HepG2 (cell line): ENCODE data around the gene WSB1. TPM values are rescaled to one million over a fixed set of nuclear protein-coding genes. Genes with fewer than 3 reads are reported as not detected.

Experiments used
- CBX1 ChIP-seq: IDR thresholded peaks from one replicate; pipeline ENCODE4 v1.6.1; 2016; ENCODE audit warnings: antibody characterized with exemption, low read depth
- ISX ChIP-seq: sonication (generic); formaldehyde crosslinking; conservative IDR thresholded peaks from 2 replicates; pipeline ENCODE4 v1.5.0; 2020; ENCODE audit warnings: missing genetic modification reagents
- JUND ChIP-seq: sonication (generic); formaldehyde crosslinking; IDR thresholded peaks from 2 replicates; pipeline ENCODE4 v1.8.0; 2022; ENCODE audit warnings: mild to moderate bottlenecking, missing genetic modification reagents
- MYC ChIP-seq: sonication (generic); formaldehyde crosslinking; IDR thresholded peaks from 2 replicates; pipeline ENCODE4 v1.9.0; 2021; ENCODE audit warnings: missing genetic modification reagents, borderline replicate concordance
- PHF20 ChIP-seq: sonication (generic); formaldehyde crosslinking; IDR thresholded peaks from 2 replicates; pipeline ENCODE4 v1.5.0; 2020; ENCODE audit warnings: mild to moderate bottlenecking, missing genetic modification reagents
- PHF8 ChIP-seq: sonication (generic); formaldehyde crosslinking; IDR thresholded peaks from 2 replicates; pipeline ENCODE4 v1.5.0; 2020; ENCODE audit warnings: missing genetic modification reagents
- SETDB1 ChIP-seq: sonication (generic); formaldehyde crosslinking; IDR thresholded peaks from 2 replicates; pipeline ENCODE4 v1.5.1; 2020; ENCODE audit warnings: missing genetic modification reagents, mild to moderate bottlenecking, borderline replicate concordance
- SMARCE1 ChIP-seq: fragments of 450-650 bp; IDR thresholded peaks from 2 replicates; pipeline ENCODE4 v1.6.1; 2017; ENCODE audit warnings: borderline replicate concordance
- SPEN ChIP-seq: sonication (generic); formaldehyde crosslinking; IDR thresholded peaks from 2 replicates; pipeline ENCODE4 v1.5.1; 2020; ENCODE audit warnings: low read depth, mild to moderate bottlenecking, missing genetic modification reagents
- ZNF17 ChIP-seq: sonication (generic); formaldehyde crosslinking; IDR thresholded peaks from 2 replicates; pipeline ENCODE4 v1.5.0; 2020; ENCODE audit warnings: mild to moderate bottlenecking, missing genetic modification reagents
- ZNF20 ChIP-seq: sonication (generic); formaldehyde crosslinking; IDR thresholded peaks from 2 replicates; pipeline ENCODE4 v1.4.0; 2020; ENCODE audit warnings: mild to moderate bottlenecking, moderate library complexity, missing genetic modification reagents
- ZNF644 ChIP-seq: IDR thresholded peaks from 2 replicates; pipeline ENCODE4 v1.6.1; 2016; ENCODE audit warnings: low read depth
- ZNF75D ChIP-seq: sonication (generic); formaldehyde crosslinking; IDR thresholded peaks from 2 replicates; pipeline ENCODE4 v1.8.1; 2023; ENCODE audit warnings: missing genetic modification reagents, mild to moderate bottlenecking, borderline replicate concordance
- polyA plus RNA-seq, 8 experiments: library from polyadenylated mRNA; depleted of rRNA in 3 of 8; stranded (reverse) in 7 of 8; unstranded in 1 of 8; fragments of >200 nt; fragmentation: Illumina TruSeq in 4 of 8; extraction: Trizol in 4 of 8; gene quantifications; 2 replicates each; pipeline versions ENCODE4 v1.2.1 to v1.2.3, GENCODE V29; 2011 to 2016; ENCODE audit warnings: low read depth in 4 of 8, missing spikeins in 1 of 8, mixed read lengths in 1 of 8; ENCODE audit not compliant: insufficient read depth in 1 of 8
- total RNA-seq, 5 experiments: library from RNA; depleted of rRNA; stranded (reverse); fragments of >200 nt; fragmentation: Illumina TruSeq; extraction: Trizol; gene quantifications; 2 replicates each; pipeline ENCODE4 v1.2.3, GENCODE V29; 2016; ENCODE audit warnings: low read depth in 1 of 5
- TF ChIP-seq, protein P1 (sequence below), 2 experiments: fragments of 450-650 bp in 1 of 2; sonication (generic) in 1 of 2; formaldehyde crosslinking in 1 of 2; IDR thresholded peaks; 2 replicates each; pipeline versions ENCODE4 v1.6.1 to v1.8.0; 2016 to 2022; ENCODE audit warnings: antibody characterized with exemption in 1 of 2, mild to moderate bottlenecking in 1 of 2, missing genetic modification reagents in 1 of 2
- TF ChIP-seq, protein P2 (sequence below): sonication (generic); formaldehyde crosslinking; IDR thresholded peaks from 2 replicates; pipeline ENCODE4 v1.9.0; 2021; ENCODE audit warnings: missing genetic modification reagents, mild to moderate bottlenecking, borderline replicate concordance
- TF ChIP-seq, protein P3 (sequence below): sonication (generic); formaldehyde crosslinking; IDR thresholded peaks from 2 replicates; pipeline ENCODE4 v1.5.0; 2020; ENCODE audit warnings: mild to moderate bottlenecking, missing genetic modification reagents, moderate library complexity

WSB1 gene
- total and polyA plus RNA-seq, 2 of the 13 experiments (the other 11 are each of a cell fraction or from before 2014, with no cell fraction given), result 81.3 to 294 TPM

DNA sequence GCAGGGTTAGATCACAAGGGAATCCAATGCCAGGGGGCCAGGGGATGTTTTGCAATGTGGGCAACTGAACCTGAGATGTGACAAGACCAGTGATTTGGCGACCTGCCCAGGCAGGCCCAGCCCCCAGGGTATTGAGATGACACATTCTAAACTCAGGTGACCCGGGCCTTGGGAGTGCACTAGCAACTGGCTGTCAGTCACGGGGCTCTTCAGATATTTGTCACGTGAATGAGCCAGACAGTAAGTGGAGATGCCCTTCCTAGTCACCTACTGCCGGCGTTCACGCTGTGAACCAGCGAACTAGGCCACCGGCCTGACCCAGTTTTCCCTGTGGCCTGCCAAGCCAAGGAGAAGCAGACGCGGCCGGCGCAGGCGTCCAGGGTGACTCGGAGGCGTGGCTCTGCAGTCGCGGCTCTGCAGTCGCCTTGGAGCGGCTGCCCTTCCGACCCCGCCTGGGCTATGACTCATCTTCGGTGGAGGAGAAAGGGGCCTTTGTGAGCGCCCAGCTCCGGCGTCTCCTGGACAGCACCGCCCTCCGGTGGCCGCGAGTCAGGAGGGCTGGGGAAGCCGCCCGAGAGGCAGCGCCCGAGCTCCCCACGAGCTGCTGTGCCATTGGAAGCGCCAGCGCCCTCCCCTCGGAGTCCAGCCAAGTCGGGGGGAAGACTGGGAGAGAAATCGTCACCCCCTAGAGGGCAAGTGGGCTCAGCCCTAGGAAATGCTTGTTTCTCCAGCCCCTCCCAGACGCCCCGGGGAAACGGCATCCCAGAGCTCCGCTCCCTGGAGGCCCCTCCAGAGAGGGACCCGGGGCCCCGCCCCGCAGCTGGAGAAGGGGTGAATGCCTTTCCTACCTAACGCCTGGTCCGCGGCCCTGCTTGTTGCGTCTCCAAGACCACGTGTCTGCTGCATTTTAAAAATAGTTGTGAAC, 38.8 kb downstream of the WSB1 start (continued):
- TF ChIP-seq, protein P1, sequence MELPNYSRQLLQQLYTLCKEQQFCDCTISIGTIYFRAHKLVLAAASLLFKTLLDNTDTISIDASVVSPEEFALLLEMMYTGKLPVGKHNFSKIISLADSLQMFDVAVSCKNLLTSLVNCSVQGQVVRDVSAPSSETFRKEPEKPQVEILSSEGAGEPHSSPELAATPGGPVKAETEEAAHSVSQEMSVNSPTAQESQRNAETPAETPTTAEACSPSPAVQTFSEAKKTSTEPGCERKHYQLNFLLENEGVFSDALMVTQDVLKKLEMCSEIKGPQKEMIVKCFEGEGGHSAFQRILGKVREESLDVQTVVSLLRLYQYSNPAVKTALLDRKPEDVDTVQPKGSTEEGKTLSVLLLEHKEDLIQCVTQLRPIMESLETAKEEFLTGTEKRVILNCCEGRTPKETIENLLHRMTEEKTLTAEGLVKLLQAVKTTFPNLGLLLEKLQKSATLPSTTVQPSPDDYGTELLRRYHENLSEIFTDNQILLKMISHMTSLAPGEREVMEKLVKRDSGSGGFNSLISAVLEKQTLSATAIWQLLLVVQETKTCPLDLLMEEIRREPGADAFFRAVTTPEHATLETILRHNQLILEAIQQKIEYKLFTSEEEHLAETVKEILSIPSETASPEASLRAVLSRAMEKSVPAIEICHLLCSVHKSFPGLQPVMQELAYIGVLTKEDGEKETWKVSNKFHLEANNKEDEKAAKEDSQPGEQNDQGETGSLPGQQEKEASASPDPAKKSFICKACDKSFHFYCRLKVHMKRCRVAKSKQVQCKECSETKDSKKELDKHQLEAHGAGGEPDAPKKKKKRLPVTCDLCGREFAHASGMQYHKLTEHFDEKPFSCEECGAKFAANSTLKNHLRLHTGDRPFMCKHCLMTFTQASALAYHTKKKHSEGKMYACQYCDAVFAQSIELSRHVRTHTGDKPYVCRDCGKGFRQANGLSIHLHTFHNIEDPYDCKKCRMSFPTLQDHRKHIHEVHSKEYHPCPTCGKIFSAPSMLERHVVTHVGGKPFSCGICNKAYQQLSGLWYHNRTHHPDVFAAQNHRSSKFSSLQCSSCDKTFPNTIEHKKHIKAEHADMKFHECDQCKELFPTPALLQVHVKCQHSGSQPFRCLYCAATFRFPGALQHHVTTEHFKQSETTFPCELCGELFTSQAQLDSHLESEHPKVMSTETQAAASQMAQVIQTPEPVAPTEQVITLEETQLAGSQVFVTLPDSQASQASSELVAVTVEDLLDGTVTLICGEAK (IDR thresholded peaks at IDR 0.05), result no peak
- TF ChIP-seq, protein P1 (CRISPR knock-in tag; IDR thresholded peaks at IDR 0.05), result peak; percentile 69; the same call in 1 of the 2 replicates
- no peak for TF ChIP-seq ZNF644 (CRISPR knock-in tag)
- TF ChIP-seq CBX1, result peak; percentile 43
- no peak for TF ChIP-seq SETDB1 (CRISPR knock-in tag)
- peak; percentile 66 for TF ChIP-seq SPEN (CRISPR knock-in tag)
- peak; percentile 99 for TF ChIP-seq JUND (CRISPR knock-in tag)
- 0 out of 2 replicates have a peak, but pooled peaks have one; percentile 38 for TF ChIP-seq ZNF20 (CRISPR knock-in tag)
- TF ChIP-seq, protein P2, sequence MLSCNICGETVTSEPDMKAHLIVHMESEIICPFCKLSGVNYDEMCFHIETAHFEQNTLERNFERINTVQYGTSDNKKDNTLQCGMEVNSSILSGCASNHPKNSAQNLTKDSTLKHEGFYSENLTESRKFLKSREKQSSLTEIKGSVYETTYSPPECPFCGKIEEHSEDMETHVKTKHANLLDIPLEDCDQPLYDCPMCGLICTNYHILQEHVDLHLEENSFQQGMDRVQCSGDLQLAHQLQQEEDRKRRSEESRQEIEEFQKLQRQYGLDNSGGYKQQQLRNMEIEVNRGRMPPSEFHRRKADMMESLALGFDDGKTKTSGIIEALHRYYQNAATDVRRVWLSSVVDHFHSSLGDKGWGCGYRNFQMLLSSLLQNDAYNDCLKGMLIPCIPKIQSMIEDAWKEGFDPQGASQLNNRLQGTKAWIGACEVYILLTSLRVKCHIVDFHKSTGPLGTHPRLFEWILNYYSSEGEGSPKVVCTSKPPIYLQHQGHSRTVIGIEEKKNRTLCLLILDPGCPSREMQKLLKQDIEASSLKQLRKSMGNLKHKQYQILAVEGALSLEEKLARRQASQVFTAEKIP (CRISPR knock-in tag), result no peak
- no peak for TF ChIP-seq ZNF17 (CRISPR knock-in tag)
- TF ChIP-seq, protein P3, sequence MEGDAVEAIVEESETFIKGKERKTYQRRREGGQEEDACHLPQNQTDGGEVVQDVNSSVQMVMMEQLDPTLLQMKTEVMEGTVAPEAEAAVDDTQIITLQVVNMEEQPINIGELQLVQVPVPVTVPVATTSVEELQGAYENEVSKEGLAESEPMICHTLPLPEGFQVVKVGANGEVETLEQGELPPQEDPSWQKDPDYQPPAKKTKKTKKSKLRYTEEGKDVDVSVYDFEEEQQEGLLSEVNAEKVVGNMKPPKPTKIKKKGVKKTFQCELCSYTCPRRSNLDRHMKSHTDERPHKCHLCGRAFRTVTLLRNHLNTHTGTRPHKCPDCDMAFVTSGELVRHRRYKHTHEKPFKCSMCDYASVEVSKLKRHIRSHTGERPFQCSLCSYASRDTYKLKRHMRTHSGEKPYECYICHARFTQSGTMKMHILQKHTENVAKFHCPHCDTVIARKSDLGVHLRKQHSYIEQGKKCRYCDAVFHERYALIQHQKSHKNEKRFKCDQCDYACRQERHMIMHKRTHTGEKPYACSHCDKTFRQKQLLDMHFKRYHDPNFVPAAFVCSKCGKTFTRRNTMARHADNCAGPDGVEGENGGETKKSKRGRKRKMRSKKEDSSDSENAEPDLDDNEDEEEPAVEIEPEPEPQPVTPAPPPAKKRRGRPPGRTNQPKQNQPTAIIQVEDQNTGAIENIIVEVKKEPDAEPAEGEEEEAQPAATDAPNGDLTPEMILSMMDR (CRISPR knock-in tag), result peak; percentile 99
- TF ChIP-seq PHF8 (CRISPR knock-in tag), result peak; percentile 63
- TF ChIP-seq ZNF75D (CRISPR knock-in tag), result no peak
- TF ChIP-seq ISX, result 0 out of 2 replicates have a peak, but pooled peaks have one; percentile 45
- TF ChIP-seq PHF20 (CRISPR knock-in tag), result 0 out of 2 replicates have a peak, but pooled peaks have one; percentile 38
- TF ChIP-seq MYC (CRISPR knock-in tag), result peak; percentile 70
- TF ChIP-seq SMARCE1, result no peak
